ENCODE measurements around the gene ERC2.

The ERC2 gene

GRCh38 chr3:56187051-56187450, 281.2 kb downstream of the ERC2 start:
- no peak for DNase-seq (ENCODE audit: low read depth)

- no peak for DNase-seq (ENCODE audit: low read depth)
Observed at GRCh38 chr3:56185827-56186226, 282.4 kb downstream of the ERC2 start.

GRCh38 chr3:56183529-56183928, 284.7 kb downstream of the ERC2 start:
- DNase-seq (ENCODE audit: low read depth): no peak

GRCh38 chr3:56180433-56180832, 287.8 kb downstream of the ERC2 start:
- DNase-seq (ENCODE audit: low read depth): no peak

- DNase-seq (ENCODE audit: low read depth): no peak
Observed at GRCh38 chr3:56173601-56174000, 294.7 kb downstream of the ERC2 start.

- DNase-seq (ENCODE audit: low read depth): no peak
Observed at GRCh38 chr3:56164436-56164835, 303.8 kb downstream of the ERC2 start.

DNA sequence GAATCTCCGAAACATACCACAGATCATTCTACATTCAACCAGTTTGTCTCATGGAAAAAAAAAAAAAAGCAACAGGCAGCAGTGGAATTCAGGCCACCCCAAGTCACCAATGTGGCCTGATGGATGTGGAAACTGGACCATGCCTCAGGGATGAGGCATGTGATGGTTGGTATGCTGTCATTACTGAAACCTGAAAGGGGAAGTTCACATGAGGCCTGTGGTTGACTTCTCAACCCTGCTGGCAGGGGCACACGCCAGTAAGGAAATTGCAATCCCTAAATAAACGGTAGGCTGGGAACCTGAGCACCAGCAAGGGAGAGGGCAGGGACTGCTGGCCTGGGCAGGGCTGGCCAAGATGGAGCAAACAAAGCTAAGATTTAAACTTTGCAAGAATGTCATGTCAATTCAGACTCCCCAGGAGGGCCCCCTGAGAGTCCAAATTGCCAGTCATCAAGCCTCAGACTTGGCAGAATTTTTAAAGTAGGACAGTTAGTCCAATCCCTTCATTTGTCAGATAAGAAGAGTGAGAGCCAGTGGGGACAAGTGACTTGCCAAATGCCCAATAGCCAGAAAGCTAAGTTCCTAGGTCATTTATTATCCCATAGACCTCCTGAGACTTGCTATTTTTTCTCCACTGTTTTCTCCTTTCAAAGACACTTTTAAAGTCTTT, 310.4 kb downstream of the ERC2 start:
- DNase-seq (ENCODE audit: low read depth): no peak

DNA sequence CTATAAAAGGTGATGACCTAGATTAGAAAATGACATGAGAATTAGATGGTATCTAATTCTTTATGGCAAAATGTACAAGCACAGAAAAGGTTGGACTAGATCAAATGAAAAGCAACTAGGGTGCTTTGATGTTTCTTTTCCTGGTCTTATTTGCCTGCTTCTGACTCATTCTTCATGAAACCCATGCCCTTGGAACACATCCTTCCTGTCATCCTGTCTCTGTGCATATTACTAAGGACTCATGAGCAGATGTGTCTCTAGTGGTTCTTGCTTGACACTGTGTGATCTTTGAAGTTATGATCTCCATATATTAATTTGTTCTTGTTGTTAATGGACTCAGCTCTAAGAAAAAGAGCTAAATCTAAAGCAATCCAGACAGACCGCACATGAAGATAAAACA, 314.0 kb downstream of the ERC2 start:
- no peak for DNase-seq (ENCODE audit: low read depth)

DNA sequence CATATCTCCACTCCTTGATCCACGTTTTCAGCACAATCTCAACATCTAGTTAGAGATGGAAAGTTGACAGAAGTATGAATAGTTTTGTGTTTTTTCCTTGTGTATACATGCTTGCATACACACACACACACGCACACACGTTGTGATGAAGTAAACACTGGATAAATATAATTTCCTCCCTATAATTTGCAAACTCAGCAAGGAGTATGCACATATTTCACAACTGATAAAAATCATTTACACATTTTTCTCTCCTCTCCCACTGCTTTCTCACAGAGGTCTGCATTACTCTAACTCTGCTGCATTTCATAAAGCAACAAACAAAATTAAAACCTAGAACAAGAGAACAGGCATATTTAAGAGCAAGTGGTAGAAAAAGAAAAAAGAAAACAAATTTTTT, 320.9 kb downstream of the ERC2 start:
- no peak for DNase-seq (ENCODE audit: low read depth)

DNA sequence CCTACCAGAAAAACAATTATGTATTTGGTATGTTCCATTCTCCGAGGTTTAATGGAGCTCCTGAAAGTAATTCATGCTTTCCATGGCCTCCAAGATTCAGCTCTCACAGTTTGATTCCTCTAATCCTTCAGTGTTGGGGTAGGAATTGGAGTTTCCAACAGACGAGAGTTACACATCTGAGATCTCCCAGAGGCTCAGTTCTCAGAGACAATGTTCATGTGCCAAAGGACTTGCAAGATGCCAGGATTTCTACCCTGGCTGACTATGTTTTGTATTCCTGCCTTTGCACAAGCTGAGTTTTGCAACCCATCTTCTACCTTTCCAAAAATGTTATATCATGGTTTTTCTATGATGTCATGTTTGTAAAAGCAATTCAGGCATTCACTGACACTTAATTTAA, 322.9 kb downstream of the ERC2 start:
- DNase-seq (ENCODE audit: low read depth): no peak

DNA sequence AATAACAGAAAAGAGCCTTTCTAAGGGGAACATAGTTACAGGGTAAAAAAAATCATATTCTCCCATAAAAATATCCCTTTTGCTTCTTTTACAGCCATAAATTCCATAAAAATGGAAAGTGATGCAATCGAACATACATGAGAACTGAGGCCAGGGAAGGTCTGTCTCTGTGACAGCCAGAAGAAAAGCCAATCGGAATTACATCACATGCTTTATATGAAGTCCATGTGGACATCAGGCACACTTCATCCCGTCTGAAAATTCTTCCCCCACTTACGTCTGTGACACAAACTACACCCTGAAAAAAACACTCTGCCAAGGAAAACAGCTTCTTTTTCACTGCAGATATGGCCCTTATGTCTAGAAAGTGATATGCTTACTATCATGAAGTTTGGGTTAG, 323.5 kb downstream of the ERC2 start:
- DNase-seq (ENCODE audit: low read depth): no peak

DNA sequence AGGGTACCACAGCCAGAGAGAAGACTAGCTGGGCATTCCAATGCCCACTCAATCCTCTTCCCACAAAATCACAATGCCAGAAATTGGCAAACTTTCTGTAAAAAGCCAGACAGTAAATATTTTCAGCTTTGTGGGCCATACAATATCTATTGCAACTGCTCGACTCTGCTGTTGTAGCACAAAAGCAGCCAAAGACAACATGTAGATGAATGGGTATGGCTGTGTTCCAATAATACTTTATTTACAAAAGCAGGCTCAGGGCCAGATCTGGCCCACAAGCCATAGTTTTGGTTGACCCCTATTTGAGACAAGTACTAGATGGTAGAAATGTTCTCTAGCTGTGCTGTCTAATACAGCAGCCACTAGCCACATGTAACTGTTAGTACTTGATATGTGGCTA, 330.9 kb downstream of the ERC2 start:
- no peak for DNase-seq (ENCODE audit: low read depth)

DNA sequence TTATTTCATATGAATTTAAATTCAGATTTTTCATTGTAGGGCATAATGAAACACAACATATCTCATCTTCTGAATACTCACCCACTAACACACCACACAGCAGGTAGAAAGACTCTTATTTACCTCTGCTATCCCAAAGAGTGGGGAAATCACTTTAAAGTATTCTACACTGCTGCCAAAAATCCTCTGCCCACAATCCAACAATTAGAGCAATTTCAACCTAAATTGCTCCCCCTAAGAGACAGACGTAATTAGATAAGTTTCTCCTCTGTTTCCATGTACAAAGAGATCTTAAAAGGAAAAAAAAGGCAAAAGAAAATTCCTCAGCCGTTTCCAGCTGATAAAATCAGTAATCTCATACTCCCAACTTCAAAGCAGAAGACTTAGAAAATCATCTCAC, 331.8 kb downstream of the ERC2 start:
- no peak for DNase-seq (ENCODE audit: low read depth)

- DNase-seq (ENCODE audit: low read depth): no peak
Observed at GRCh38 chr3:56135941-56136340, 332.3 kb downstream of the ERC2 start.

- DNase-seq (ENCODE audit: low read depth): no peak
Observed at GRCh38 chr3:56133423-56133822, 334.8 kb downstream of the ERC2 start.

DNA sequence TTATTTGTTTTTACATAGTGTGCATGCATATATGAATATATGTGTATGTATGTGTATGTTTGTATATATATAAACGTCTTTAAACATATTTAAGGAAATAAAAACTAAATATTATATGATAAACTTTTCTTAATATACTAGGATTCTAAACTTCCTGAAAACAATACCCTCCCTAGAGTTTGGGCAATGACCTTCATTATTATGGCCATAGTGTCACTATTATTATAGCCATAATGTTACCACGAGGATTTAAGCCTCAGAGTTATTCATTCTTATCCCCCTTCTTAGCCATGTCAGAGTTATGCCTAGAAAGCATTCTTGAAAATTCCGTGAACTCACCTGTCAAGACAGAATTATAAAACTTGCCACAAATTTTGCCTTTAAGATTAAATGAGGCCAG, 335.5 kb downstream of the ERC2 start:
- DNase-seq (ENCODE audit: low read depth): no peak

DNA sequence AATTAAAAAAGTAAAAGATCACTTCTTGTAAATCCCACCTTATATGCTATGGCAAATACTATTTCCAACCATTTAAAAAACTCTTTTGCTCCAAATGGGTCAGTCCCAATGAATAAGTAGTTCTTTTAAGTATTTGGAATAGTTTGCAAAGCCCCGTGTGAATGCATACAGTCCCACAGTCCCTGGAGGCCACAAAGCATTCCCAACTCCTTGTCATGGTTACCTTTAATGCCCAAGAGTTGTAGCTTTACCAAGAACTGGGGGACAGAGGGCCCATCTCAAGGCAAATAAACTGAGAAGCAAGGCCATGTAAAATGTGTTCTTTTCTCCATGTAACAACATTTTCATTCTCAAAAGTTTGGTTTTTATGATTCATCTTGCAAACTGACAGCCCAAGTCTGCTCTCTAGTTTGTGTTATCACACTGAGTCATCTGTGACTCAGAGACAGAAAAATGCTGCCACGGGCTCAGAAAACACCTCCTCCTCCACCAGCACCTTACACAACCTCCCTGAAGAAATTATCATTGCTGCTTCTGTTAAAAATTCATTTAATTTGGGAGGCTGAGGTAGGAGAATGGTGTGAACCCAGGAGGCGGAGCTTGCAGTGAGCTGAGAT, 336.2 kb downstream of the ERC2 start:
- no peak for DNase-seq (ENCODE audit: low read depth)

- DNase-seq (ENCODE audit: low read depth): no peak
Observed at GRCh38 chr3:56130036-56130435, 338.2 kb downstream of the ERC2 start.

GRCh38 chr3:56126632-56127031, 341.6 kb downstream of the ERC2 start:
- no peak for DNase-seq (ENCODE audit: low read depth)

DNA sequence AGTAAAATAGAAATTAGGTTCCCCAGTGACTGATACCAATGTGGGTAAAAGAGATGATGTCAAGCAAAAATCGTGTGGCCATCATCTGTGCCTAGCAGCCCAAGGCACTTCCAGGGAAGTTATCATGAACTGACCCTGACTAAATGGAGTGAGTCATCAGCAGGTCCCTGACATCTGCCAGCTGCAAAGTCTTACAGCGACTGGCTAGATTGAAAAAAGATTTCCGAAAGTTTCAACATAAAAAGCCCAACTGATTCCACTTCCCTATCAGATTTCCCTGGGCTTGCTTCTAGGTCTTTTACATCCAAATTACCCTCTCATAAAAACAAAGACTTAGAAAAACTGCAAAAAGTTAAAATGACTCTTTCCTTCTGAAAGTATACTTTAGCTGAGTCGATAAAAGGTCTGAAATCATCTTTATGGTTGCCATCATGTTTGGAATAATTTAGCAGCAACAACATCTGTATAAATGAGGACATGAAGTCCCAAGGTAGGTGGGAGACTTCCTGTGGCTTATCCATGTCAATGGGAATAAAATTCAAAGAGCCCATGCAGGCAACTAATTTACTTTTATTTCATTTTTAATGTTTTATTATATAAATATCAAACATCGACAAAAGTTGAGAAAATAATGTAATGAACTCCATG, 342.8 kb downstream of the ERC2 start:
- DNase-seq (ENCODE audit: low read depth): no peak

DNA sequence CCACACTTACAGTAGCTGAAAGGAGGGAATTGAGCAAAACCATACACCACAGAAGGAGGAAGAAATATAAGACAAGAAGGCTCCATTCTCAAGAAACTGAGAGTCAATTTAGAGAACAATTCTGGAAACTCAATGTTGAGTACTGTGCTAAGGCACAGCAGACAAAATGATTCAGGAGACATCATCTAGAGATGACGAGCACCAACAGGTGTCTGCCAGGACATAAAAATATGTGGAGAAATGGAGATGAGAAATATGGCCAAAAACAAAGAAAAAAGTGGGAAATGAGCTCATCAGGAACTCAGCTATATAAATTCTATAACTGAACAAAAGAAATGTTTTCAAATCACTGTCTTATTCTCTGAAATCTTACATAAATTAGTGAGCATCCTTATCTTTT, 343.7 kb downstream of the ERC2 start:
- DNase-seq (ENCODE audit: low read depth): no peak

DNA sequence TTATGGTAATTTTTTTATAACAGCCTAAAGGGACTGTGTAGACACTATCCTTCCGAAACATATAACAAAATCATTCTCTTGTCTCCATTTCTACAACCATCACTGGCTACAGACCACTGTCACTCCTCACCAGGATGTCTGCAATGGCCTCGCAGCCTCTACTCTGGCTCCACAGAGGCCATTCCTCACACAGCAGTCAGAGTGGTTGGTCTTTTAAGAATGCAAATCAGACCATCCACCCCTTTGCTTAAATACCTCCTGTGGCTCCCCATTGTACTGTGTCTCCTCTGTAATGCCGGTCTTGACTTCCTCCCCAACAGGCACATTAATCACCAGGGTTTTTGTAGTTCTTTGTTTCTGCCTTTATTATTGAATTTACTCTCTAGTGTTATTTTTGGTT, 344.8 kb downstream of the ERC2 start:
- no peak for DNase-seq (ENCODE audit: low read depth)

- no peak for DNase-seq (ENCODE audit: low read depth)
Observed at GRCh38 chr3:56122911-56123310, 345.4 kb downstream of the ERC2 start.

DNA sequence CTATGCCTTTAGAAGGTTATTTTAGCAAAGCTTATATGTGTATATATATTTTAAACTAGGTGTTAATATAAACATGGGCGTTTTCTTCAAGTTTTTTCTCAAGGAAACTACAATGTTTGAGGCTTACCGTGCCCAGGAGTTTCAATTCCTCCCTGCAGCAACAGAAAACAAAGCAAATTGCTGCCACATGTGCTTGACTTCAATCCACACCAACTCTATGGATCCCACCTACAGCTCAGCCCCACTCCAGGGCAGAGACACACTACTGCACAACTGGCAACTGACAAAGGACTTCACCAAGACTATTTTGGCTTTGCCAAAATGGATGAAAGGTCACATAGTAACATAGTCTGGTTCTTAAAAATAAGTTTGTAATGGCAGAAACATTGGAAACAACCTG, 346.6 kb downstream of the ERC2 start:
- no peak for DNase-seq (ENCODE audit: low read depth)

All from stimulated activated CD8-positive, alpha-beta memory T cell treated with anti-CD3 and anti-CD28 coated beads, Interleukin-4, amount 100 ng/mL, for 24 hours (primary cell).